ENCODE results near the gene B2M.
"Not testable (repeated sequence)": the region's sequence is repeated elsewhere in the genome, so short reads cannot be mapped to it uniquely, and the experiment has no call there.

DNA sequence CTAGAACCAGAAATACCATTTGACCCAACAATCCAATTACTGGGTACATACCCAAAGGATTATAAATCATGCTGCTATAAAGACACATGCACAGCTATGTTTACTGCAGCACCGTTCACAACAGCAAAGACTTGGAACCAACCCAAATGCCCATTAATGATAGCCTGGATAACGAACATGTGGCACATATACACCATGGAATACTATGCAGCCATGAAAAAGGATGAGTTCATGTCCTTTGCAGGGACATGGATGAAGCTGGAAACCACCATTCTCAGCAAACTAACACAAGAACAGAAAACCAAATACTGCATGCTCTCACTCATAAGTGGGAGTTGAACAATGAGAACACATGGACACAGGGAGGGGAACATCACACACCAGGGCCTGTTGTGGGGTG is 22.0 kb upstream of the B2M start:
- TF ChIP-seq, protein P1, sequence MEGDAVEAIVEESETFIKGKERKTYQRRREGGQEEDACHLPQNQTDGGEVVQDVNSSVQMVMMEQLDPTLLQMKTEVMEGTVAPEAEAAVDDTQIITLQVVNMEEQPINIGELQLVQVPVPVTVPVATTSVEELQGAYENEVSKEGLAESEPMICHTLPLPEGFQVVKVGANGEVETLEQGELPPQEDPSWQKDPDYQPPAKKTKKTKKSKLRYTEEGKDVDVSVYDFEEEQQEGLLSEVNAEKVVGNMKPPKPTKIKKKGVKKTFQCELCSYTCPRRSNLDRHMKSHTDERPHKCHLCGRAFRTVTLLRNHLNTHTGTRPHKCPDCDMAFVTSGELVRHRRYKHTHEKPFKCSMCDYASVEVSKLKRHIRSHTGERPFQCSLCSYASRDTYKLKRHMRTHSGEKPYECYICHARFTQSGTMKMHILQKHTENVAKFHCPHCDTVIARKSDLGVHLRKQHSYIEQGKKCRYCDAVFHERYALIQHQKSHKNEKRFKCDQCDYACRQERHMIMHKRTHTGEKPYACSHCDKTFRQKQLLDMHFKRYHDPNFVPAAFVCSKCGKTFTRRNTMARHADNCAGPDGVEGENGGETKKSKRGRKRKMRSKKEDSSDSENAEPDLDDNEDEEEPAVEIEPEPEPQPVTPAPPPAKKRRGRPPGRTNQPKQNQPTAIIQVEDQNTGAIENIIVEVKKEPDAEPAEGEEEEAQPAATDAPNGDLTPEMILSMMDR (IDR thresholded peaks at IDR 0.05), result not testable (repeated sequence)
- TF ChIP-seq EZH2 (IDR thresholded peaks at IDR 0.05; ENCODE audit: borderline replicate concordance, insufficient read depth, low read depth, low read length, poor library complexity, severe bottlenecking), result not testable (repeated sequence)
